Measurements from ENCODE around the gene PLPPR1. TPM values are rescaled to one million over a fixed set of nuclear protein-coding genes. Genes with fewer than 3 reads are reported as not detected.
A peak's percentile ranks its signal among the peaks of the same experiment; 100 is the strongest.

The PLPPR1 gene
- total and polyA plus RNA-seq, 2 of the 13 experiments (the other 11 are each of a cell fraction or from before 2014, with no cell fraction given) = 16.0 to 84.7 TPM

GRCh38 chr9:101062686-101063085 lies 34.2 kb downstream of the PLPPR1 start (continued):
- TF ChIP-seq ZNF513 (CRISPR knock-in tag; conservative IDR thresholded peaks at IDR 0.05) (no peak), ZNF598 (CRISPR knock-in tag; IDR thresholded peaks at IDR 0.05; ENCODE audit: borderline replicate concordance) (no peak), ZFP91 (CRISPR knock-in tag; IDR thresholded peaks at IDR 0.05; ENCODE audit: borderline replicate concordance) (no peak), ZNF296 (CRISPR knock-in tag; conservative IDR thresholded peaks at IDR 0.05) (no peak), YEATS2 (CRISPR knock-in tag; IDR thresholded peaks at IDR 0.05; ENCODE audit: borderline replicate concordance) (no peak), MXD3 (CRISPR knock-in tag; IDR thresholded peaks at IDR 0.05) (no peak), ISL2 (CRISPR knock-in tag; IDR thresholded peaks at IDR 0.05) (peak; percentile 90), HDAC1 (CRISPR knock-in tag; IDR thresholded peaks at IDR 0.05) (peak; percentile 74), ZNF562 (CRISPR knock-in tag; IDR thresholded peaks at IDR 0.05; ENCODE audit: borderline replicate concordance) (no peak), ZHX2 (IDR thresholded peaks at IDR 0.05; ENCODE audit: low read depth) (no peak), ZHX2 (CRISPR knock-in tag; IDR thresholded peaks at IDR 0.05; ENCODE audit: borderline replicate concordance) (no peak), ZNF891 (CRISPR knock-in tag; IDR thresholded peaks at IDR 0.05) (no peak), NR3C1 (CRISPR knock-in tag; IDR thresholded peaks at IDR 0.05) (no peak), ZNF619 (CRISPR knock-in tag; IDR thresholded peaks at IDR 0.05) (no peak), ARNT2 (CRISPR knock-in tag; IDR thresholded peaks at IDR 0.05; ENCODE audit: low read depth) (no peak), MAX (IDR thresholded peaks at IDR 0.05) (peak; percentile 45; the same call in 1 of the 2 replicates), ZFP36 (IDR thresholded peaks at IDR 0.05; ENCODE audit: borderline replicate concordance, low read depth, low read length, partially characterized antibody) (no peak), BATF2 (CRISPR knock-in tag; IDR thresholded peaks at IDR 0.05) (no peak), NCOA1 (CRISPR knock-in tag; IDR thresholded peaks at IDR 0.05) (0 out of 2 replicates have a peak, but pooled peaks have one; percentile 34)
